K562 (cell line): ENCODE measurements around the gene TXNRD3. TPM values are rescaled to one million over a fixed set of nuclear protein-coding genes. Genes with fewer than 3 reads are reported as not detected.

Source experiments
- ATF4 ChIP-seq: fragments of 450-650 bp; formaldehyde crosslinking; IDR thresholded peaks from 2 replicates; pipeline ENCODE4 v1.4.0; 2022; ENCODE audit warnings: mild to moderate bottlenecking, moderate library complexity
- CBX2 ChIP-seq: fragments of 200-600 bp; sonication (generic); IDR thresholded peaks from one replicate; pipeline ENCODE4 v1.6.1; 2012; ENCODE audit warnings: mild to moderate bottlenecking, low read length, inconsistent platforms; ENCODE audit not compliant: insufficient read depth, poor library complexity, severe bottlenecking
- CCAR2 ChIP-seq: fragments of 200-400 bp; formaldehyde crosslinking; IDR thresholded peaks from 2 replicates; pipeline ENCODE4 v1.6.1; 2017; ENCODE audit warnings: mild to moderate bottlenecking, low read depth, low read length
- ETV5 ChIP-seq: sonication (generic); formaldehyde crosslinking; IDR thresholded peaks from 2 replicates; pipeline ENCODE4 v1.4.0; 2020; ENCODE audit warnings: low read depth, mild to moderate bottlenecking, missing genetic modification reagents
- FOS ChIP-seq: IDR thresholded peaks from 3 replicates; pipeline ENCODE4 v1.6.1; 2011; ENCODE audit not compliant: insufficient read length; ENCODE audit errors: extremely low read depth
- FOSL1 ChIP-seq: fragments of 200-800 bp; sonication (Bioruptor generic); conservative IDR thresholded peaks from 2 replicates; pipeline ENCODE4 v1.6.1; 2016; ENCODE audit warnings: missing genetic modification characterization, missing compliant biosample characterization
- FOXA1 ChIP-seq: fragments of 450-650 bp; IDR thresholded peaks from 2 replicates; pipeline ENCODE4 v1.6.1; 2016; ENCODE audit warnings: mild to moderate bottlenecking, borderline replicate concordance
- FOXK2 ChIP-seq, 2 experiments: fragments of 450-650 bp; IDR thresholded peaks in 1 of 2; conservative IDR thresholded peaks in 1 of 2; 2 replicates each; pipeline ENCODE4 v1.6.1; 2016; ENCODE audit warnings: low read depth in 2 of 2, mild to moderate bottlenecking in 1 of 2
- HNRNPK ChIP-seq: fragments of 200-400 bp; formaldehyde crosslinking; IDR thresholded peaks from one replicate; pipeline ENCODE4 v1.6.1; 2018; ENCODE audit warnings: mild to moderate bottlenecking, low read depth, low read length; ENCODE audit not compliant: poor library complexity, severe bottlenecking
- KLF13 ChIP-seq: fragments of 450-650 bp; IDR thresholded peaks from 2 replicates; pipeline ENCODE4 v1.6.1; 2016; ENCODE audit warnings: missing genetic modification characterization, low read depth, mild to moderate bottlenecking, missing compliant biosample characterization, moderate library complexity, borderline replicate concordance
- LEF1 ChIP-seq: fragments of 450-650 bp; IDR thresholded peaks from 2 replicates; pipeline ENCODE4 v1.6.1; 2016; ENCODE audit warnings: mild to moderate bottlenecking
- MLLT1 ChIP-seq, 2 experiments: fragments of 450-650 bp; IDR thresholded peaks; 2 replicates each; pipeline ENCODE4 v1.6.1; 2016
- NBN ChIP-seq: fragments of 450-650 bp; IDR thresholded peaks from 2 replicates; pipeline ENCODE4 v1.6.1; 2016; ENCODE audit warnings: low read depth, mild to moderate bottlenecking
- NFRKB ChIP-seq: fragments of 450-650 bp; IDR thresholded peaks from 2 replicates; pipeline ENCODE4 v1.6.1; 2016; ENCODE audit warnings: low read depth
- PHTF2 ChIP-seq: fragments of 250-450 bp; sonication (Bioruptor Pico); IDR thresholded peaks from 2 replicates; pipeline ENCODE4 v1.5.0; 2021; ENCODE audit warnings: mild to moderate bottlenecking
- PTTG1 ChIP-seq: fragments of 450-650 bp; IDR thresholded peaks from 2 replicates; pipeline ENCODE4 v1.6.1; 2016; ENCODE audit warnings: low read depth, mild to moderate bottlenecking, missing genetic modification characterization, missing compliant biosample characterization
- RBM25 ChIP-seq: fragments of 200-400 bp; formaldehyde crosslinking; IDR thresholded peaks from 2 replicates; pipeline ENCODE4 v1.6.1; 2018; ENCODE audit warnings: low read length, low read depth, moderate library complexity; ENCODE audit not compliant: severe bottlenecking
- SMAD3 ChIP-seq: fragments of 450-650 bp; formaldehyde crosslinking; conservative IDR thresholded peaks from 2 replicates; pipeline ENCODE4 v1.4.0; 2020; ENCODE audit warnings: mild to moderate bottlenecking
- SMAD4 ChIP-seq: fragments of 250-450 bp; sonication (Bioruptor Pico); conservative IDR thresholded peaks from 2 replicates; pipeline ENCODE4 v1.8.0; 2021; ENCODE audit warnings: inconsistent platforms, mild to moderate bottlenecking, moderate library complexity
- SPI1 ChIP-seq: IDR thresholded peaks from 2 replicates; pipeline ENCODE4 v1.6.1; 2011; ENCODE audit warnings: low read depth, low read length, control low read depth, borderline replicate concordance
- TGIF2 ChIP-seq: sonication (generic); formaldehyde crosslinking; IDR thresholded peaks from 2 replicates; pipeline ENCODE4 v1.8.1; 2022; ENCODE audit warnings: mild to moderate bottlenecking, missing genetic modification reagents, moderate library complexity
- THAP7 ChIP-seq: fragments of 250-450 bp; sonication (Bioruptor Pico); IDR thresholded peaks from 2 replicates; pipeline ENCODE4 v1.5.0; 2021
- ZFP91 ChIP-seq: sonication (generic); formaldehyde crosslinking; IDR thresholded peaks from 2 replicates; pipeline ENCODE4 v1.8.0; 2022; ENCODE audit warnings: mild to moderate bottlenecking, missing genetic modification reagents
- ZNF282 ChIP-seq: sonication (generic); formaldehyde crosslinking; IDR thresholded peaks from 2 replicates; pipeline ENCODE4 v1.8.1; 2023; ENCODE audit warnings: missing genetic modification reagents
- polyA plus RNA-seq, 8 experiments: library from polyadenylated mRNA; depleted of rRNA in 4 of 8; stranded (reverse) in 5 of 8; unstranded in 3 of 8; fragments of >200 nt; fragmentation: Nextera tagmentation in 2 of 8; fragmentation: Illumina TruSeq in 1 of 8; extraction: Ambion mirVana in 2 of 8; extraction: Trizol in 1 of 8; gene quantifications; 2 replicates each; pipeline versions ENCODE4 v1.2.1 to v1.2.3, GENCODE V29; 2011 to 2014; ENCODE audit warnings: inconsistent platforms in 1 of 8, missing spikeins in 1 of 8
- total RNA-seq, 7 experiments: library from RNA; depleted of rRNA in 6 of 7; stranded (reverse); fragments of >200 nt in 6 of 7; fragmentation: Illumina TruSeq in 2 of 7; extraction: Trizol in 2 of 7; gene quantifications; 2 replicates each; pipeline versions ENCODE4 v1.2.1 to v1.2.3, GENCODE V29; 2011 to 2021; ENCODE audit warnings: low replicate concordance in 1 of 7

The TXNRD3 gene
- total and polyA plus RNA-seq, 9 of the 15 experiments (the other 6 are each of a cell fraction or from before 2014, with no cell fraction given) = 0.96 to 2.3 (median 1.7) TPM

GRCh38 chr3:126703512-126704493 lies 48.9 kb upstream of the TXNRD3 start, which contains the start of gene CHCHD6 (continued):
- no peak for TF ChIP-seq ZNF282
- TF ChIP-seq NFRKB = no peak
- no peak for TF ChIP-seq NBN
- TF ChIP-seq CBX2 = no peak
- TF ChIP-seq PHTF2 (CRISPR knock-in tag) = no peak
- TF ChIP-seq TGIF2 (CRISPR knock-in tag) = no peak
- no peak for TF ChIP-seq FOXK2 (conservative IDR thresholded peaks at IDR 0.05 in 1 of 2, IDR thresholded peaks at IDR 0.05 in 1 of 2; ENCODE audit: low read depth in 2 of 2)
- no peak for TF ChIP-seq SPI1
- no peak for TF ChIP-seq ATF4 (CRISPR knock-in tag)
- TF ChIP-seq RBM25 = peak; percentile 99
- TF ChIP-seq ZFP91 (CRISPR knock-in tag) = no peak
- no peak for TF ChIP-seq SMAD4 (CRISPR knock-in tag)
- TF ChIP-seq THAP7 (CRISPR knock-in tag) = no peak
- TF ChIP-seq SMAD3 (CRISPR knock-in tag) = no peak
- no peak for TF ChIP-seq FOSL1 (tag)
- no peak for TF ChIP-seq PTTG1 (tag)
- TF ChIP-seq FOXA1 = no peak
- no peak for TF ChIP-seq HNRNPK
- no peak for TF ChIP-seq LEF1
- TF ChIP-seq ETV5 = no peak
- peak; percentile 87; the same call in 1 of the 2 replicates for TF ChIP-seq KLF13 (tag)
- peak; percentile 94 for TF ChIP-seq FOS
- TF ChIP-seq MLLT1 (IDR thresholded peaks at IDR 0.05) = peak in 1 of 2 experiments; percentile 78; a peak in 1 of 4 replicates
- TF ChIP-seq CCAR2 = no peak
